Muscle layer of duodenum (tissue), 2 donors: Measurements from ENCODE around the gene PLEKHB2.
"Not testable (repeated sequence)": the region's sequence is repeated elsewhere in the genome, so short reads cannot be mapped to it uniquely, and the experiment has no call there.

ENCODE experiments used
- H3K27ac ChIP-seq: one replicate; pipeline ENCODE4 v1.7.0; 2013; ENCODE audit warnings: mild to moderate bottlenecking, low read length
- H3K27me3 ChIP-seq: one replicate; pipeline ENCODE4 v1.7.0; 2013; ENCODE audit warnings: low read depth, mild to moderate bottlenecking, control low read depth, low read length
- H3K36me3 ChIP-seq, 2 donors: one replicate each; pipeline ENCODE4 v1.7.0; 2013; ENCODE audit warnings: low read length in 2 of 2, control low read depth in 1 of 2, mild to moderate bottlenecking in 1 of 2; ENCODE audit not compliant: insufficient read depth in 2 of 2, control insufficient read depth in 1 of 2
- H3K4me1 ChIP-seq, 2 donors: one replicate each; pipeline ENCODE4 v1.7.0; 2013; ENCODE audit warnings: low read length in 2 of 2, mild to moderate bottlenecking in 2 of 2, control low read depth in 1 of 2, moderate library complexity in 1 of 2; ENCODE audit not compliant: insufficient read depth in 2 of 2, control insufficient read depth in 1 of 2
- H3K4me3 ChIP-seq, 2 donors: one replicate each; pipeline ENCODE4 v1.7.0; 2013; ENCODE audit warnings: low read length in 2 of 2, low read depth in 1 of 2, mild to moderate bottlenecking in 1 of 2
- H3K9me3 ChIP-seq, 2 donors: one replicate each; pipeline ENCODE4 v1.7.0; 2013; ENCODE audit warnings: low read length in 2 of 2, control low read depth in 1 of 2, mild to moderate bottlenecking in 1 of 2; ENCODE audit not compliant: control insufficient read depth in 1 of 2
- donor health status: healthy.

PLEKHB2 gene

DNA sequence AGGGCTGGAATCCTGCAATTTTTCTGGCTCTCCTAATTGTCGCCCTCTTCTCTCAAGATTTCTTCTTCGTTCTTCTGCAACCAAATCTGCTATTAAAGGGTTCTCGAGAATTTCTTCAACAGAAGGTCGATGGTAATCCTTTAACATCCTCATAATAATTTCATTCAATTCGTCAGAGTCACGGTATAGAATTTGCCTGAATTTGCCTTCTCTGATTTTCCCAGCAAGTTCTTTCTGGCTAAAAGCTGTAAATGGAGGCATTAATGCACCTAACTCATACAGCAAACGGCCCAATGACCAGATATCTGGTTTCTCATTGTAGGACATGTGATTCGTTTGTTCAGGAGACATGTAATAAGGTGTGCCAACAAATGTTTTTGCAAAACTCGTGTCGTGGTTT is 72.9 kb downstream of the PLEKHB2 start:
- not testable (repeated sequence) for H3K4me3 ChIP-seq, H3K36me3 ChIP-seq, H3K27ac ChIP-seq, H3K4me1 ChIP-seq, H3K9me3 ChIP-seq, H3K27me3 ChIP-seq

DNA sequence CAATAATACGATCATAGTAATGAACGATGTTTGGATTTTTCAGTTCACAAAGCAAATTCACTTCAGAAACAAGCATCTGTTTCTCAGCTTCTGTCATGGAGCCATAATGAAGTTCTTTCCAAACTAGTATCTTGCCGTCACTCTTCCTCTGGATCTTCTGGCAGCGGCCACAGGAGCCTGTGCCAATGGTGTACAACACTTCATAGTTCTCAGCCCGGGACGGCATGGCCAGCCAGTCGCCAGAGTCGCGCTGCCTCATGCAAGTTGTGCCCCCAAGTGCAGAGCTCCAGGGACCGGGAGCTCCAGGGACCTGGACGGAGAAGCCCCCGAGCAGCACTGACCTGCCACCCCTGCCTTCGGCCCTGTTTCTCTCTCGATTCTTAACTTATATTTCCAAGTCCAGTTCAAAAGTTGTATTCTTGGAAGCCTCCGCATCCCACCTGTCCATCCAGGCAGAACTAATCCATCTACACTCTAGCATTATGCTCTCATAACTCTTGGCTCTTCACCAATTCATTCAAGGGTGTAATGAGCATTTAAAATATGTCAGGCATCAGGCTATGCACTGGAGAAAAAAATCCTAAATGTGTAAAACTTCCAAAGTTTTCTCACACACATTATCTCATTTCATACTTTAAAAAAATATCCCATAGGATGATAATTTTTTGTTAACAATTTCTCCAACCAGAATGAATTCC is 73.7 kb downstream of the PLEKHB2 start:
- not testable (repeated sequence) for H3K9me3 ChIP-seq, H3K4me3 ChIP-seq, H3K4me1 ChIP-seq, H3K36me3 ChIP-seq, H3K27me3 ChIP-seq, H3K27ac ChIP-seq

DNA sequence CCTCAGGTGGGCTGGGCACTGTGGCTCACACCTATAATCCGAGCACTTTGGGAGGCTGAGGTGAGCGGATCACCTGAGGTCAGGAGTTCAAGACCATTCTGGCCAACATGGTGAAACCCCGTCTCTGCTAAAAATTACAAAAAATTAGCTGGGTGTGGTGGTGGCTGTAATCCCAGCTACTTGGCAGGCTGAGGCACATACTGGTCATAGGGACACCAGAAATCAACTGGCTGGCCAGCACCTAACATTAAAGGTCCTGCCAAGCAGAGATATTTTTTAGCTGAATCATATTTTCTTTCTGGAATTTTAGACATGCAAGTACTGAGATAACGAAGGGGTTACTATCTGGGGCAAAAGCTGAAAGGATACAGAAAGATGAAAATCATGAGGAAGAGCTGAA is 76.3 kb downstream of the PLEKHB2 start:
- H3K27me3 ChIP-seq: not testable (repeated sequence)

GRCh38 chr2:131193421-131193820 is 88.3 kb downstream of the PLEKHB2 start:
- not testable (repeated sequence) for H3K36me3 ChIP-seq, H3K9me3 ChIP-seq, H3K27ac ChIP-seq, H3K4me3 ChIP-seq, H3K4me1 ChIP-seq, H3K27me3 ChIP-seq

More for the DNA sequence above, 76.3 kb downstream of the PLEKHB2 start:
- not testable (repeated sequence) for H3K9me3 ChIP-seq, H3K4me1 ChIP-seq, H3K4me3 ChIP-seq, H3K27ac ChIP-seq, H3K36me3 ChIP-seq

DNA sequence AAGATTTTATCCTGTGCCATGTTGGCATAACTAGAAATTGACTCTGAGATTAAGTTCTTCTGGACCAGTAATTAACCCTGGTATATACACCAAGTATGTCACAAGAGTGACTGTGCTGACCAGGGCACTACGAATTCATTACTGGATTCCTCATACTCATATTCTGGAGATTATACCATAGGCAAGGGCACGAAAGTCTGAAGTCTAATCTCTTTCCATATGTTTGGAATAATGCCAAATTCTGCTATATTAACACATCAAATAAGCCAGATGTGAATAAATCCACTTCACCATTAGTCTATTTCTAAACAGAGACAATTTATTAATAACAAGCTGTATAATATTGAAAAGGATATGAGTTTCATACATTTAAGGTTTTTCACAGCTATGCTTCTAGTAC is 91.0 kb downstream of the PLEKHB2 start:
- H3K36me3 ChIP-seq, H3K4me1 ChIP-seq, H3K27ac ChIP-seq, H3K27me3 ChIP-seq, H3K9me3 ChIP-seq, H3K4me3 ChIP-seq: not testable (repeated sequence)
